ENCODE data around the gene SCUBE3.

Gene SCUBE3

GRCh38 chr6:35262596-35262995 is 48.8 kb downstream of the SCUBE3 start:
- Histone ChIP-seq H3K4me3 (ENCODE audit: insufficient read depth, low read length, poor library complexity, severe bottlenecking) (no peak overlapping the region), H3K9ac (ENCODE audit: low read length) (no peak overlapping the region), H3F3A (ENCODE audit: insufficient read depth) (peaks cover 18% of the 10 kb centered on the region), H2AFZ (ENCODE audit: low read depth, low read length, severe bottlenecking) (no peak overlapping the region), H3K9me3 (ENCODE audit: insufficient read depth, low read length) (no peaks in the 10 kb centered on the region), H4K20me1 (ENCODE audit: low read depth, low read length) (no peaks in the 10 kb centered on the region), H3K27me3 (ENCODE audit: low read length) (no peaks in the 10 kb centered on the region), H3K4me2 (ENCODE audit: low read depth, low read length, poor library complexity, severe bottlenecking) (no peak overlapping the region), H3K9me2 (replicated peaks; ENCODE audit: insufficient read depth, low read length) (no peaks in the 10 kb centered on the region), H3K27ac (ENCODE audit: low read depth, low read length) (no peak overlapping the region), H3K36me3 (ENCODE audit: low read length) (no peaks in the 10 kb centered on the region), H3K79me2 (ENCODE audit: insufficient read depth, low read length) (peaks cover 62% of the 10 kb centered on the region)
- TF ChIP-seq EZH2phosphoT487 (conservative IDR thresholded peaks at IDR 0.05; ENCODE audit: low read length) = no peak
- no peak for TF ChIP-seq CTCF (IDR thresholded peaks at IDR 0.05; ENCODE audit: insufficient read depth, low read length, poor library complexity, severe bottlenecking)

GRCh38 chr6:35264550-35265274 is 51.0 kb downstream of the SCUBE3 start:
- Histone ChIP-seq H3K27ac (ENCODE audit: low read depth, low read length) (no peak overlapping the region), H3F3A (ENCODE audit: insufficient read depth) (peaks cover 18% of the 10 kb centered on the region), H3K4me3 (ENCODE audit: insufficient read depth, low read length, poor library complexity, severe bottlenecking) (no peak overlapping the region), H4K20me1 (ENCODE audit: low read depth, low read length) (no peaks in the 10 kb centered on the region), H3K27me3 (ENCODE audit: low read length) (no peaks in the 10 kb centered on the region), H3K9me2 (replicated peaks; ENCODE audit: insufficient read depth, low read length) (no peaks in the 10 kb centered on the region), H3K79me2 (ENCODE audit: insufficient read depth, low read length) (peaks cover 77% of the 10 kb centered on the region), H3K9me3 (ENCODE audit: insufficient read depth, low read length) (no peaks in the 10 kb centered on the region), H3K4me2 (ENCODE audit: low read depth, low read length, poor library complexity, severe bottlenecking) (peak overlapping the region; percentile 3), H2AFZ (ENCODE audit: low read depth, low read length, severe bottlenecking) (no peak overlapping the region), H3K9ac (ENCODE audit: low read length) (no peak overlapping the region), H3K36me3 (ENCODE audit: low read length) (no peaks in the 10 kb centered on the region)
- TF ChIP-seq EZH2phosphoT487 (conservative IDR thresholded peaks at IDR 0.05; ENCODE audit: low read length) (no peak), CTCF (IDR thresholded peaks at IDR 0.05; ENCODE audit: insufficient read depth, low read length, poor library complexity, severe bottlenecking) (no peak)

GRCh38 chr6:35265523-35265922 is 51.8 kb downstream of the SCUBE3 start:
- no peak overlapping the region for H3K4me3 ChIP-seq (ENCODE audit: insufficient read depth, low read length, poor library complexity, severe bottlenecking)
- no peak overlapping the region for H3K27ac ChIP-seq (ENCODE audit: low read depth, low read length)
- no peak overlapping the region for H2AFZ ChIP-seq (ENCODE audit: low read depth, low read length, severe bottlenecking)
- no peaks in the 10 kb centered on the region for H4K20me1 ChIP-seq (ENCODE audit: low read depth, low read length)
- H3K27me3 ChIP-seq (ENCODE audit: low read length) = no peaks in the 10 kb centered on the region
- H3K79me2 ChIP-seq (ENCODE audit: insufficient read depth, low read length) = peaks cover 71% of the 10 kb centered on the region
- H3F3A ChIP-seq (ENCODE audit: insufficient read depth) = peaks cover 12% of the 10 kb centered on the region
- no peak overlapping the region for H3K4me2 ChIP-seq (ENCODE audit: low read depth, low read length, poor library complexity, severe bottlenecking)
- H3K36me3 ChIP-seq (ENCODE audit: low read length) = no peaks in the 10 kb centered on the region
- no peaks in the 10 kb centered on the region for H3K9me2 ChIP-seq (replicated peaks; ENCODE audit: insufficient read depth, low read length)
- TF ChIP-seq CTCF (IDR thresholded peaks at IDR 0.05; ENCODE audit: insufficient read depth, low read length, poor library complexity, severe bottlenecking) (no peak), EZH2phosphoT487 (conservative IDR thresholded peaks at IDR 0.05; ENCODE audit: low read length) (no peak)
- H3K9ac ChIP-seq (ENCODE audit: low read length) = no peak overlapping the region
- H3K9me3 ChIP-seq (ENCODE audit: insufficient read depth, low read length) = no peaks in the 10 kb centered on the region
